Adrenal gland (tissue), 12 donors: ENCODE measurements around the gene SLC39A12. TPM values are rescaled to one million over a fixed set of nuclear protein-coding genes. Genes with fewer than 3 reads are reported as not detected.

Source experiments
- DNase-seq, 7 donors: peaks; one replicate each; pipeline ENCODE4 v3.0.0-alpha.2; 2019 to 2020
- H3K27ac ChIP-seq, 5 donors: fragments of 200-600 bp; sonication (generic) in 4 of 5; 1 replicate in 3 of 5; 2 replicates in 2 of 5; pipeline versions ENCODE4 v1.5.1 to v1.8.0; 2016 to 2020; ENCODE audit warnings: mild to moderate bottlenecking in 1 of 5
- H3K27me3 ChIP-seq: fragments of 200-600 bp; 2 replicates; pipeline ENCODE4 v1.8.0; 2021
- H3K36me3 ChIP-seq, 2 donors: fragments of 200-600 bp; replicated peaks in 1 of 2; 1 replicate in 1 of 2; 2 replicates in 1 of 2; pipeline versions ENCODE4 v1.5.1 to v1.8.0; 2018 to 2022
- H3K4me1 ChIP-seq, 2 donors: fragments of 200-600 bp; replicated peaks in 1 of 2; 1 replicate in 1 of 2; 2 replicates in 1 of 2; pipeline versions ENCODE4 v1.5.1 to v1.8.0; 2018 to 2021
- H3K4me3 ChIP-seq, 4 donors: fragments of 200-600 bp; sonication (generic) in 3 of 4; one replicate each; pipeline ENCODE4 v1.5.1; 2016 to 2018
- H3K9me3 ChIP-seq, 3 donors: fragments of 200-600 bp; sonication (generic) in 1 of 3; replicated peaks in 1 of 3; 1 replicate in 2 of 3; 2 replicates in 1 of 3; pipeline versions ENCODE4 v1.5.1 to v1.8.0; 2016 to 2021
- CTCF ChIP-seq, 6 experiments: fragments of 450-650 bp in 4 of 6; fragments of 200-600 bp in 2 of 6; sonication (generic) in 1 of 6; IDR thresholded peaks; 1 replicate in 5 of 6; 2 replicates in 1 of 6; pipeline versions ENCODE4 v1.5.1 to v1.8.0; 2016 to 2021; ENCODE audit warnings: antibody characterized with exemption in 6 of 6, mild to moderate bottlenecking in 2 of 6, moderate library complexity in 1 of 6
- POLR2A ChIP-seq, 2 donors: fragments of 450-650 bp; IDR thresholded peaks; one replicate each; pipeline ENCODE4 v1.6.1; 2017; ENCODE audit warnings: antibody characterized with exemption in 2 of 2, mild to moderate bottlenecking in 2 of 2, moderate library complexity in 1 of 2
- WGBS, 4 donors: extraction: QIAGEN DNeasy Blood & Tissue Kit in 2 of 4; methylation state at CpG; one replicate each; pipeline versions ENCODE4 v1.1.5 to v1.1.7; 2013 to 2017; 5-methylcytosine and 5-hydroxymethylcytosine counted together
- intact Hi-C, 2 donors: fragments of 100-400 bp; cut with DNase I; formaldehyde crosslinking; loops; one replicate each; pipeline versions ENCODE4 v1.14.1 to v1.15.0; 2022 to 2023
- polyA plus RNA-seq, 3 donors: library from polyadenylated mRNA; stranded (reverse); fragments of 200-250 nt in 2 of 3; fragments of 350-450 nt in 1 of 3; fragmentation: Illumina TruSeq in 1 of 3; extraction: RNeasy Lipid Tissue Mini Kit (QIAGEN cat#74804) in 1 of 3; gene quantifications; one replicate each; pipeline ENCODE4 v1.2.3, GENCODE V29; 2013 to 2014
- total RNA-seq, 9 donors: library from RNA; depleted of rRNA in 4 of 9; stranded (reverse); fragments of >200 nt in 4 of 9; fragments of 120-200 nt in 1 of 9; fragmentation: NEBNext Ultra II Directional in 1 of 9; extraction: Animal tissue kit (Norgen Biotek cat#: 25700) in 1 of 9; gene quantifications; one replicate each; pipeline versions ENCODE4 v1.1.0 to v1.2.4, GENCODE V29; 2013 to 2023
- donor health status: healthy with polysubstance abuse.
- donor health status: Bipolar disorder and iron deficiency.
- donor health status: DM: yes; HTN: yes; CAD: no.
- donor health status: DM: no; HTN: no; CAD: no.
- donor health status: DM: no; HTN: no; CAD: no.
- donor health status: DM: yes; HTN: yes; CAD: no.

SLC39A12 gene
- total and polyA plus RNA-seq, 12 donors, result 0.14 to 0.34 (median 0.23) TPM; not detected in 6

GRCh38 chr10:17907641-17908040, 44.1 kb upstream of the SLC39A12 start:
- TF ChIP-seq CTCF (IDR thresholded peaks at IDR 0.05) (no peak), POLR2A (IDR thresholded peaks at IDR 0.05) (no peak)
- DNase-seq, result no peak
- H3K4me3 ChIP-seq, result no peak overlapping the region
- H3K36me3 ChIP-seq, result no peaks in the 10 kb centered on the region
- no peaks in the 10 kb centered on the region for H3K9me3 ChIP-seq
- 86 to 96% (median 88%) methylated on average over 4 of the region's 4 CpGs for WGBS, 4 donors
- no peaks in the 10 kb centered on the region for H3K4me1 ChIP-seq
- no peaks in the 10 kb centered on the region for H3K27me3 ChIP-seq
- H3K27ac ChIP-seq, result no peak overlapping the region
- intact Hi-C loops, result loop anchor here in 1 of 2 donors (10.0 kb wide), 1 partner anchor 327 kb away; no protein-coding TSS in a partner anchor

- Histone ChIP-seq H3K4me1 (no peaks in the 10 kb centered on the region), H3K27me3 (no peaks in the 10 kb centered on the region), H3K36me3 (no peaks in the 10 kb centered on the region), H3K4me3 (no peak overlapping the region), H3K9me3 (no peaks in the 10 kb centered on the region), H3K27ac (no peak overlapping the region)
- DNase-seq, result peak; percentile 28 to 85 (median 56)
- 19 to 24% (median 21%) methylated on average over 12 of the region's 12 CpGs for WGBS, 4 donors
- intact Hi-C loops, result loop anchor here in 1 of 2 donors (5.0 to 10.0 kb wide), 2 partner anchors 195 to 307 kb away; no protein-coding TSS in a partner anchor
- TF ChIP-seq POLR2A (IDR thresholded peaks at IDR 0.05) (no peak), CTCF (IDR thresholded peaks at IDR 0.05) (peak; percentile 31 to 62 (median 50))
Measured at GRCh38 chr10:17910125-17910789, 41.5 kb upstream of the SLC39A12 start.

- TF ChIP-seq CTCF (IDR thresholded peaks at IDR 0.05) (no peak), POLR2A (IDR thresholded peaks at IDR 0.05) (no peak)
- WGBS, 4 donors, result 42 to 64% (median 56%) methylated on average over 4 of the region's 4 CpGs
- no peak overlapping the region for H3K27ac ChIP-seq
- no peak for DNase-seq
- no peaks in the 10 kb centered on the region for H3K27me3 ChIP-seq
- H3K36me3 ChIP-seq, result no peaks in the 10 kb centered on the region
- H3K4me3 ChIP-seq, result no peak overlapping the region
- H3K4me1 ChIP-seq, result no peaks in the 10 kb centered on the region
- intact Hi-C loops, result loop anchor here in 1 of 2 donors (5.0 to 10.0 kb wide), 2 partner anchors 192 to 305 kb away; no protein-coding TSS in a partner anchor
- no peaks in the 10 kb centered on the region for H3K9me3 ChIP-seq
Measured at GRCh38 chr10:17912754-17913153, 39.0 kb upstream of the SLC39A12 start.

GRCh38 chr10:17913604-17914003, 38.1 kb upstream of the SLC39A12 start:
- Histone ChIP-seq H3K27me3 (no peaks in the 10 kb centered on the region), H3K4me1 (no peaks in the 10 kb centered on the region), H3K4me3 (no peak overlapping the region), H3K36me3 (no peaks in the 10 kb centered on the region), H3K9me3 (no peaks in the 10 kb centered on the region), H3K27ac (no peak overlapping the region)
- WGBS, 4 donors, result 79 to 83% (median 81%) methylated on average over 5 of the region's 5 CpGs
- DNase-seq, result no peak
- TF ChIP-seq CTCF (IDR thresholded peaks at IDR 0.05) (no peak), POLR2A (IDR thresholded peaks at IDR 0.05) (no peak)
- intact Hi-C loops, result loop anchor here in 1 of 2 donors (5.0 to 10.0 kb wide), 2 partner anchors 191 to 304 kb away; no protein-coding TSS in a partner anchor
